ENCODE measurements around the gene KRTAP9-2.
A peak's percentile ranks its signal among the peaks of the same experiment; 100 is the strongest.
"Not testable (repeated sequence)": the region's sequence is repeated elsewhere in the genome, so short reads cannot be mapped to it uniquely, and the experiment has no call there.

The KRTAP9-2 gene

DNA sequence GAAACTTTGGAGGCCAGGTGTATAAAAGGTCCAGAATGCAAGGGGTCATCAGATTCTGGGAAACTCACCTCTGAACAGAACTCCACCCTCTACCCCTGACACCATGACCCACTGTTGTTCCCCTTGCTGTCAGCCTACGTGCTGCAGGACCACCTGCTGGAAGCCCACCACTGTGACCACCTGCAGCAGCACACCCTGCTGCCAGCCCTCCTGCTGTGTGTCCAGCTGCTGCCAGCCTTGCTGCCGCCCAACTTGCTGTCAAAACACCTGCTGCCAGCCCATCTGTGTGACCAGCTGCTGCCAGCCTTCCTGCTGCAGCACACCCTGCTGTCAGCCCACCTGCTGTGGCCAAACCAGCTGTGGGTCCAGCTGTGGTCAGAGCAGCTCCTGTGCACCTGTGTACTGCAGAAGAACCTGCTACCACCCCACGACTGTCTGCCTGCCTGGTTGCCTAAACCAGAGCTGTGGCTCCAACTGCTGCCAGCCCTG, 11.5 kb downstream of the KRTAP9-2 start, which contains the start of gene KRTAP9-8:
TSS of gene KRTAP9-8 (plus strand) at position 51 of the 489 bp plus-strand sequence. CDS start at position 104, 53 bp downstream.
- DNase-seq = not testable (repeated sequence)

DNA sequence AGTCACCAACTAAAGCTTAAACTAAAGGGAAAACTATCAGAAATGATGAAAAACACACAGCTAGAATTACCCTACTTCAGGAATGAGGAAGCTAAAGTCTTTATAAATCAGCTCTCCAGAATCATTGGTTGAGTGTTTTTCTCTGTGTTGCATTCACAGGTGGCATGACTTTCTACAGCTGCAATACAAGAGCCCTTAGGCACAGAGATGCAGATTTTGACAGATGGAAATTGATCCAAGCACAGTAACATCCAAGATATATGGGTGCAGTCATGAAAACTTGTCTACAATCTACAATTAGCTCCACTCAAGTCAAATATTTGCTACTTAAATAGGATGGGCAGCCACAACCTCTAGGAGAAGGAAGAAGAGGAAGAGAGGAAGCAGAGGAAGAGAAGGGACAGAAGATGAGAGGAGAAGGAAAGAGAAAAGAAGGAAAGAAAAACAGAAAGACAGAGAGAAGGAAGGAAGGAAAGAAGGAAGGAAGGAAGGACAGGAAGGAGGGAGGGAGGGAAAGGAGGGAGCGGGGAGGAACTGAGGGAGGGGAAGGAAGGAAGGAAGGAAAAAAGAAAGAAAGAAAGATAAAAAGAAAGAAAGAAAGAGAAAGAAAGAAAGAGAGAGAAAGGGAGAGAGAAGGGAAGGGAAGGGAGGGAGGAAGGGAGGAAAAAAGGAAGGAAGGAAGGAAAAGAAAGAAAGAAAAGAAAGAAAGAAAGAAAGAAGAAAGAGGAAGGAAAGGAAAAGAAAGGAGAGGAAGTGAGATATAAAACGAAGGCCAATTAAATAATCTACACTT, 20.7 kb downstream of the KRTAP9-2 start:
- not testable (repeated sequence) for DNase-seq

DNA sequence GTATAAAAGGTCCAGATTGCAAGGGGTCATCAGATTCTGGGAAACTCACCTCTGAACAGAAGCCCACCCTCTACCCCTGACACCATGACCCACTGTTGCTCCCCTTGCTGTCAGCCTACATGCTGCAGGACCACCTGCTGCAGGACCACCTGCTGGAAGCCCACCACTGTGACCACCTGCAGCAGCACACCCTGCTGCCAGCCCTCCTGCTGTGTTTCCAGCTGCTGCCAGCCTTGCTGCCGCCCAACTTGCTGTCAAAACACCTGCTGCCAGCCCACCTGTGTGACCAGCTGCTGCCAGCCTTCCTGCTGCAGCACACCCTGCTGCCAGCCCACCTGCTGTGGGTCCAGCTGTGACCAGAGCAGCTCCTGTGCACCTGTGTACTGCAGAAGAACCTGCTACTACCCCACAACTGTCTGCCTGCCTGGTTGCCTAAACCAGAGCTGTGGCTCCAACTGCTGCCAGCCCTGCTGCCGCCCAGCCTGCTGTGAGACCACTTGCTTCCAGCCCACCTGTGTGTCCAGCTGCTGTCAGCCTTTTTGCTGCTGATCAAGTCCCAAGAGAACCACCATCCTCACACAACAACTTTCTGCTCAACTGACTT, 23.3 kb downstream of the KRTAP9-2 start, which contains the start of gene KRTAP9-4:
TSS of gene KRTAP9-4 (plus strand) at position 51 of the 604 bp plus-strand sequence. CDS start at position 85, 34 bp downstream.
- not testable (repeated sequence) for DNase-seq

DNA sequence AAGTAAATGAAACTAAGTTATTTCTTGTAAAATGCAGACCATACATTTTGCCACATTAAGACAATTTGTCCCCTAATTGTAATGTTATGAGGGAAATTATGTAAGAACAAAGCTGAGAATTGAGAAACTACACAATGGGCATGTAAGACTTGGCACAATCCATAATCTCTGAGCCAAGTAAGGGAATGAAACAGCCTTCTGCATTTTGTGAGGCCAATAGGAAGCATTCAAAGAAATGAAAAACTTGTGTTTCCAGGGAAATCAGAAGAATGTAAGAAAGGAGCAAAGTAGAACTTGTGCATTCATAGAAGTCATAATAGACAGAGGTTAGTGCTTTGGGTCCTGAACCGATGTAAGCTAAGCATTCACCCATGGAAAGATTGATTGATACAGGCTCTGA, 24.8 kb downstream of the KRTAP9-2 start:
- no peak for DNase-seq

DNA sequence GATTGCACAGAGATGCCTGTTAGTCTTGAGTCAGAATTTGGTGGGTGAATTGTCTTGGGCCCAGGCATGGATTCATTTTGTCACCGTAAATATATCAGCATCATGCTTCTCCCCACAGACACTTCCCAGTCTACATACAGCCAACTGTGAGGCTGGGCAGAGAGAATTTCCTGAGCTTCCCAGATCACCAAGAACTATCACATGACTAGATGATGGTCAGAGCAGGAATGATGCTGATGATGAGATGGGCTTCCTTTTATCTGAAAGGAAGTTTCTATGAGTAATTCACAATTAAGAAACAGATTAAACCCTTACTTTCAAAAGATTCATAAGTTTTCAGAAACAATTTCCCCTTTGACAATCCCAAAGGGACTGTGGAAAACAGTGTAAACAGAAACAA, 28.4 kb downstream of the KRTAP9-2 start:
- DNase-seq = no peak

DNA sequence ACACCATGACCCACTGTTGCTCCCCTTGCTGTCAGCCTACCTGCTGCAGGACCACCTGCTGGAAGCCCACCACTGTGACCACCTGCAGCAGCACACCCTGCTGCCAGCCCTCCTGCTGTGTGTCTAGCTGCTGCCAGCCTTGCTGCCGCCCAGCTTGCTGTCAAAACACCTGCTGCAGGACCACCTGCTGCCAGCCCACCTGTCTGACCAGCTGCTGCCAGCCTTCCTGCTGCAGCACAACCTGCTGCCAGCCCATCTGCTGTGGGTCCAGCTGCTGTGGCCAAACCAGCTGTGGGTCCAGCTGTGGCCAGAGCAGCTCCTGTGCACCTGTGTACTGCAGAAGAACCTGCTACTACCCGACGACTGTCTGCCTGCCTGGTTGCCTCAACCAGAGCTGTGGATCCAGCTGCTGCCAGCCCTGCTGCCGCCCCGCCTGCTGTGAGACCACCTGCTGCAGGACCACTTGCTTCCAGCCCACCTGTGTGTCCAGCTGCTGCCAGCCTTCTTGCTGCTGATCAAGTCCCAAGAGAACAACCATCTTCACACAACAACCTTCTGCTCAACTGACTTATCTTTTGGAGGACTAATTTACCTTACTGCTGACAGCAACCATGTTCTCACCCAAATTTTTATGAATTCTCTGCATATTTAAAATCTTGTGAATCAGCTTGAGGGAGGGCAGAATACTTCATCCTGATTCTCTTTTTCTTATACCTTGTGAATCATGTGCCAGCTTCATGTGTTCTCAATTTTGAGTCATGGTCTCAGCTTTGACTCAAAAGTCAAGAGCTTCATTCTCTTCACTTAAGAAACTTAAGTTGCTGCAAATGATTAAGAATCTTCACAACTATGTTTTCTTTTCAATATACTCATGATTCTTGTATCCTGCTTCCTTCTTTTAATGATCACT, 29.2 kb downstream of the KRTAP9-2 start, which contains the start of gene KRTAP9-9:
TSS of gene KRTAP9-9 (plus strand) at position 4 of the 910 bp plus-strand sequence.
- not testable (repeated sequence) for DNase-seq

DNA sequence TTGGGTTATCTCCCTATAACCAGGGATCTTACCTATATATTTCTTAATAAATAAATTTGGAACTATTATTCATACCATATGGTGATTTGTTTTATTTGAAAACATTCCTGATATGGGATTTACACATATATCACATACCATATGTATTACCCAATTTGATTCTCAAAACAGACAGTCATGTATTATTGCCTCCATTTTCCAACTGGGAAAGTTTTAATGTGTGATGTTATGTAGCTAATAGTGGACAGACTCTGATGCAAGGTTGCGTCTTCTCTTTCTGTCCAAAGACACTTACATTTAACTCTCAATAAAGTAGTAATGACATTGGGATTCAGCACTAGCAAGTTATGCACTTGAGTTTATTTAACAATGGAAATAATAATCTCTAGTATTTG, 29.8 kb downstream of the KRTAP9-2 start:
- DNase-seq = no peak

DNA sequence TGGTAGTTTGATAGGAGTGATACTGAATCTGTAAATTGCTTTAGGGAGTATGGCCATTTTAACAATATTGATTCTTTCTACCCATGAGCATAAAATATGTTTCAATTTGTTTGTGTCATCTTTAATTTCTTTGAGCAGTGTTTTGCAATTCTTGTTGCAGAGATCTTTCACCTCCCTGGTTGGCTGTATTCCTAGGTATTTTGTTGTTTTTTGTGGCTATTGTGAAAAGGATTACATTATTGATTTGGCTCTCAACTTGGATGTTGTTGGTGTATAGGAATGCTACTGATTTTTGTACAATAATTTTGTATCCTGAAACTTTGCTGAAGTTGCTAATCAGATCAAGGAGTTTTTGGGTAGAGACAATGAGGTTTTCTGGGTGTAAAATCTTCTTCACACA, 32.0 kb downstream of the KRTAP9-2 start:
- DNase-seq = no peak

DNA sequence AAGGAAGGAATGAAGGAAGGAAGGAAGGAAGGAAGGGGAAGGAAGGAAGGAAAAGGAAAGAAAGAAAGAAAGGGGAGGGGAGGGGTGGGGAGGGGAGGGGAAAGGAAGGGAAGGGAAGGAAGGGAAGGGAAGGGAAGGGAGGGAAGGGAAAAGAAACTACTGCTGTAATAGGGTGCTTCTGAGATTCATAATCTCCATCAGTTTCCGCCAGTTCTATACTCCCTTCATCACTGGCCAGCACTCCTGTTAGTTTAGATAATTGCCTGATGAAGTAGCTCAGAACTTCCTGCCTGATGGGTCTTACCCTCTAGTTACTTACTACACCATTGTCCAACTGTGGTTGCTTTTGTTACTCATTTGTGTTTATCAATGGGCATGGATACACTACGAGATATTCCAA, 36.8 kb downstream of the KRTAP9-2 start:
- peak in 1 of 6 experiments; percentile 3 for DNase-seq

DNA sequence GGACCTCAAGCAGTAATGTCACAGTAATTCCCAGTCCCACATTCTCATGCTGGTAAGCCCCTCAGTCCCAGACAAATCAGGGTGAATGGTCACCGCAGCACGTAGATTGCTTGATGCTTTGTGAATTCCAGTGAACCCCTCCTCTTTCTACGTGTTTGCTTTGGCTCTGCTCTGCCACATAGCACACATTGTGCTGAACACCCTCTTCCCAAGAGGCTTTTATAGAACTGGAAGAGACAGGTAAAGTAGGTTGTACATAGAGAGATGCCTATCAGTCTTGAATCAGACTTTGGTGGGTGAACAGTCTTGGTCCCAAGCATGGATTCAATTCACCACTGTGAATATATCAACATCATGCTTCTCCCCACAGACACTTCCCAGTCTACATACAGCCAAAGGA, 38.2 kb downstream of the KRTAP9-2 start:
- no peak for DNase-seq

DNA sequence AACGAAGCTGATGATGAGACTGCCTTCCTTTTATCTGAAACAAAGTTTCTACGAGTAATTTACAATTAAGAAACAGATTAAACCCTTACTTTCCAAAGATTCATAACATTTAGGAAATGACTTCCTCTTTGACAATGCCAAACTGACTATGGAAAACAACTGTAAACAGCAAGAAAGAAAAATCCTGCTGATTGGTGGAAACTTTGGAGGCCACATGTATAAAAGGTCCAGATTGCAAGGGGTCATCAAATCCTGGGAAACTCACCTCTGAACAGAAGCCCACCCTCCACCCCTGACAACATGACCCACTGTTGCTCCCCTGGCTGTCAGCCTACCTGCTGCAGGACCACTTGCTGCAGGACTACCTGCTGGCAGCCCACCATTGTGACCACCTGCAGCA, 38.6 kb downstream of the KRTAP9-2 start, which contains the start of gene KRTAP9-6:
TSS of gene KRTAP9-6 (plus strand) at position 301 of the 400 bp plus-strand sequence. CDS start at position 301, 0 bp downstream.
- no peak for DNase-seq

DNA sequence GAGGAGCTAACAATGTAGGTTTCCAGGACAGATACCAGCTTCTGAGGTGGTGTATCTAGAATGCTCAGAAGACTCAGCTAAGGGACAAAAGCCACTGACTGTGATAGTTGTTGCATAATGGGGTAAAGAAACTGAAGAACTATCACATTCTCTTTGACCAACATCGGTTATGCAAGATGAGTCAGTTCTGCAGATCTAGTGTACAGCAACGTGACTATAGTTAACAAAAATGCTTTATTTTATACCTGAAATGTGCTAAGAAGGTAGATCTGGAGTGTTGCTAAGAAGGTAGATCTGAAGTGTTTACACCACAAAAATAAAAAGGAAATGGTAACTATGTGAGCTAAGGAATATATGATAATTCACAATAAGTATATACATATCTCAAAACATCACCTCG, 41.3 kb downstream of the KRTAP9-2 start:
- no peak for DNase-seq

DNA sequence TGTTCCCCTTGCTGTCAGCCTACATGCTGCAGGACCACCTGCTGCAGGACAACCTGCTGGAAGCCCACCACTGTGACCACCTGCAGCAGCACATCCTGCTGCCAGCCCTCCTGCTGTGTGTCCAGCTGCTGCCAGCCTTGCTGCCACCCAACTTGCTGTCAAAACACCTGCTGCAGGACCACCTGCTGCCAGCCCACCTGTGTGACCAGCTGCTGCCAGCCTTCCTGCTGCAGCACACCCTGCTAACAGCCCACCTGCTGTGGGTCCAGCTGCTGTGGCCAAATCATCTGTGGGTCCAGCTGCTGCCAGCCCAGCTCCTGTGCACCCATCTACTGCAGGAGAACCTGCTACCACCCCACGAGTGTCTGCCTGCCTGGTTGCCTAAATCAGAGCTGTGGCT, 44.9 kb downstream of the KRTAP9-2 start:
- not testable (repeated sequence) for DNase-seq

DNA sequence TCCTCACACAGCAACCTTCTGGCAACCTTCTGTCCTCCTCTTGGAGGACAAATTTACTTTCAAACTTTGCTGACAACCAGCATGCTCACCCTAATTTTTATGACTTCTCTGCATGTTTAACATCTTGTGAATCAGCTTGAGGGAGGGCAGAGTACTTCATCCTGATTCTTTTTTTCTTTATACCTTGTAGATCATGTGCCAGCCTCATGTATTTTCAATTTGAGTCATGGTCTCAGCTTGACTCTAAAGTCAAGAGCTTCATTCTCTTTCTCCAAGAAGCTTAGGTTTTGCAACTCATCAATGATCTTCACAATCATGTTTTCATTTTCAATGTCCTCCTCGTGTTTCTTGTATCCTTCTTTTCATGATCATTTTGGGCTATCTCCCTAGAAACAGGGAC, 45.4 kb downstream of the KRTAP9-2 start:
- DNase-seq = no peak

DNA sequence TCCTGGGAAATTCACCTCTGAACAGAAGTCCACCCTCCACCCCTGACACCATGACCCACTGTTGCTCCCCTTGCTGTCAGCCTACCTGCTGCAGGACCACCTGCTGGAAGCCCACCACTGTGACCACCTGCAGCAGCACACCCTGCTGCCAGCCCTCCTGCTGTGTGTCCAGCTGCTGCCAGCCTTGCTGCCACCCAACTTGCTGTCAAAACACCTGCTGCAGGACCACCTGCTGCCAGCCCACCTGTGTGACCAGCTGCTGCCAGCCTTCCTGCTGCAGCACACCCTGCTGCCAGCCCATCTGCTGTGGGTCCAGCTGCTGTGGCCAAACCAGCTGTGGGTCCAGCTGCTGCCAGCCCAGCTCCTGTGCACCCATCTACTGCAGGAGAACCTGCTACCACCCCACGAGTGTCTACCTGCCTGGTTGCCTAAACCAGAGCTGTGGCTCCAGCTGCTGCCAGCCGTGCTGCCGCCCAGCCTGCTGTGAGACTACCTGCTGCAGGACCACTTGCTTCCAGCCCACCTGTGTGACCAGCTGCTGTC, 49.3 kb downstream of the KRTAP9-2 start, which contains the start of gene KRTAP9-7:
TSS of gene KRTAP9-7 (plus strand) at position 51 of the 543 bp plus-strand sequence. CDS start at position 51, 0 bp downstream.
- DNase-seq = not testable (repeated sequence)

All from stimulated activated naive CD4-positive, alpha-beta T cell (primary cell).